ENCODE data around the gene DLEC1. TPM values are rescaled to one million over a fixed set of nuclear protein-coding genes. Genes with fewer than 3 reads are reported as not detected.

Gene DLEC1
- total and polyA plus RNA-seq, 2 donors (not counting 1 experiment from before 2014, with no cell fraction given) = 0.52 to 2.1 TPM

DNA sequence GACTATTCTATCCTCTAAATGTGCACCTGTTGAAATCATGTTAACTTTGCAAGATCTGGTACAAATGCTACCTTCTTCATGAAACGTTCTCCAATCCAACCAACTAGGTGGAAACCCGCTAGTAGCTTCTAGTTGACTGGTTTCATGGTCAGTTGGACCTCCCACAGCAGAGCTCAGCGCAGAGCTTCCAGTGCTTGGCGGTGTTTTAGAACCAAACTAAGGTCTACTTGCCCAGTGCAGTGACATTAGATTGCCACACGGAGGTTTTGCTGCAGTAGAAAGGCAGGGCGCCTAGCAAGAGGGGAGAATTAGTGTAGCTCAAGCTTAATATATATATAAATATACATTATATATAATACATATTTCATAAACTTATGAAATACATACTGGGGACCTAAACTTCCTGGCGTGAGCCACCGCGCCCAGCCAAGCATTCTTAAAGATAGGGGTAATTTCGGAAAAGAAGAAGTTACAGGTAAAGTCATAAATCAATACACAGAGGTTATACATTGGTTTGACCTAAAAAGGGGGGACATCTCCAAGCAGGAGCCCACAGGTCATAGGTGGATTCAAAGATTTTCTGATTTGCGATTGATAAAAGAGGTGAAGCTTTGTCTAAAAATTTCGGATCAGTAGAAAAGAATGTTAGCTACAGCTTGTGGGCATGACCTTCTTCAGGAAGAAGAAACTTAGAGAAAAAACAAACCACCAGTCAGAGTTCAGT, 124.3 kb downstream of the DLEC1 start:
- no peak overlapping the region for H2AFZ ChIP-seq (ENCODE audit: insufficient read depth, low read depth, low read length, poor library complexity, severe bottlenecking)
- no peak overlapping the region for H3K4me3 ChIP-seq (ENCODE audit: control extremely low read depth in 1 of 5, extremely low read depth in 1 of 5, insufficient read depth in 1 of 5, low read depth in 2 of 5, low read length in 4 of 5)
- H3K27ac ChIP-seq (ENCODE audit: low read length in 2 of 2) = peak overlapping the region in 1 of 2 donors; percentile 98
- peak; percentile 36 for DNase-seq
- H3K4me2 ChIP-seq (replicated peaks; ENCODE audit: low read depth, low read length, poor library complexity, severe bottlenecking) = no peak overlapping the region
- no peaks in the 10 kb centered on the region for H3K27me3 Mint-ChIP-seq
- H3K79me2 ChIP-seq (ENCODE audit: control insufficient read depth, insufficient read depth, low read length) = peaks cover 29% of the 10 kb centered on the region
- TF ChIP-seq EZH2 (IDR thresholded peaks at IDR 0.05; ENCODE audit: borderline replicate concordance, insufficient read depth, low read depth, low read length, poor library complexity, severe bottlenecking) = no peak
- TF ChIP-seq, protein P1, sequence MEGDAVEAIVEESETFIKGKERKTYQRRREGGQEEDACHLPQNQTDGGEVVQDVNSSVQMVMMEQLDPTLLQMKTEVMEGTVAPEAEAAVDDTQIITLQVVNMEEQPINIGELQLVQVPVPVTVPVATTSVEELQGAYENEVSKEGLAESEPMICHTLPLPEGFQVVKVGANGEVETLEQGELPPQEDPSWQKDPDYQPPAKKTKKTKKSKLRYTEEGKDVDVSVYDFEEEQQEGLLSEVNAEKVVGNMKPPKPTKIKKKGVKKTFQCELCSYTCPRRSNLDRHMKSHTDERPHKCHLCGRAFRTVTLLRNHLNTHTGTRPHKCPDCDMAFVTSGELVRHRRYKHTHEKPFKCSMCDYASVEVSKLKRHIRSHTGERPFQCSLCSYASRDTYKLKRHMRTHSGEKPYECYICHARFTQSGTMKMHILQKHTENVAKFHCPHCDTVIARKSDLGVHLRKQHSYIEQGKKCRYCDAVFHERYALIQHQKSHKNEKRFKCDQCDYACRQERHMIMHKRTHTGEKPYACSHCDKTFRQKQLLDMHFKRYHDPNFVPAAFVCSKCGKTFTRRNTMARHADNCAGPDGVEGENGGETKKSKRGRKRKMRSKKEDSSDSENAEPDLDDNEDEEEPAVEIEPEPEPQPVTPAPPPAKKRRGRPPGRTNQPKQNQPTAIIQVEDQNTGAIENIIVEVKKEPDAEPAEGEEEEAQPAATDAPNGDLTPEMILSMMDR (IDR thresholded peaks at IDR 0.05) = peak; percentile 29
- intact Hi-C loops (cut with micrococcal nuclease) = loop anchor here (1.0 to 10.0 kb wide), 2 partner anchors 14 to 892 kb away; partner anchors contain the start of genes SCN11A and WDR48
- H3K4me1 ChIP-seq (ENCODE audit: control insufficient read depth in 2 of 2, insufficient read depth in 2 of 2, low read length in 2 of 2) = peaks cover 23 to 28% of the 10 kb centered on the region in 2 donors
- H3K36me3 ChIP-seq (replicated peaks in 1 of 2; ENCODE audit: control extremely low read depth in 1 of 2, control insufficient read depth in 1 of 2, extremely low read depth in 1 of 2, insufficient read depth in 2 of 2, low read length in 1 of 2) = no peaks in the 10 kb centered on the region
- no peaks in the 10 kb centered on the region for H3K9me3 Mint-ChIP-seq (ENCODE audit: insufficient read depth)
- POLR2A ChIA-PET = interaction anchor here (4.9 kb wide), 1 partner anchor 25 kb away, joined by 75 read pairs; the partner anchor contains the start of genes ACAA1 and MYD88
- ATAC-seq (ENCODE audit: low read depth) = no peak
- peaks cover 40% of the 10 kb centered on the region for H3K4me1 Mint-ChIP-seq
- H4K20me1 ChIP-seq (ENCODE audit: control insufficient read depth, insufficient read depth, low read length, poor library complexity, severe bottlenecking) = peaks cover 13% of the 10 kb centered on the region
- peak overlapping the region; percentile 94 for H3K4me3 Mint-ChIP-seq
- no peaks in the 10 kb centered on the region for H3K9me3 ChIP-seq (ENCODE audit: control extremely low read depth in 1 of 3, control insufficient read depth in 2 of 3, insufficient read depth in 1 of 3, low read length in 2 of 3)
- no peaks in the 10 kb centered on the region for H3K27me3 ChIP-seq (replicated peaks in 1 of 4; ENCODE audit: control extremely low read depth in 1 of 4, control insufficient read depth in 3 of 4, insufficient read depth in 4 of 4, low read length in 3 of 4)
- peak overlapping the region; percentile 63 for H3K27ac Mint-ChIP-seq
- 88% methylated on average over 4 of the region's 12 CpGs for WGBS (ENCODE audit: insufficient coverage)
- CTCF ChIA-PET = interaction anchor here (0.8 to 4.3 kb wide), 4 partner anchors 9 to 189 kb away, joined by 3 to 41 read pairs (median 5); partner anchors contain the start of genes ACAA1, MYD88 and XYLB
- H3K9ac ChIP-seq (ENCODE audit: low read length) = no peak overlapping the region

Measured in B cell (primary cell).